T-helper 22 cell (primary cell): ENCODE data around the gene RESF1.
"Not testable (repeated sequence)": the region's sequence is repeated elsewhere in the genome, so short reads cannot be mapped to it uniquely, and the experiment has no call there.

ENCODE experiments used
- DNase-seq: peaks from one replicate; pipeline ENCODE4 v3.0.0-alpha.2; 2020; ENCODE audit warnings: low read depth

Gene RESF1, protein sequence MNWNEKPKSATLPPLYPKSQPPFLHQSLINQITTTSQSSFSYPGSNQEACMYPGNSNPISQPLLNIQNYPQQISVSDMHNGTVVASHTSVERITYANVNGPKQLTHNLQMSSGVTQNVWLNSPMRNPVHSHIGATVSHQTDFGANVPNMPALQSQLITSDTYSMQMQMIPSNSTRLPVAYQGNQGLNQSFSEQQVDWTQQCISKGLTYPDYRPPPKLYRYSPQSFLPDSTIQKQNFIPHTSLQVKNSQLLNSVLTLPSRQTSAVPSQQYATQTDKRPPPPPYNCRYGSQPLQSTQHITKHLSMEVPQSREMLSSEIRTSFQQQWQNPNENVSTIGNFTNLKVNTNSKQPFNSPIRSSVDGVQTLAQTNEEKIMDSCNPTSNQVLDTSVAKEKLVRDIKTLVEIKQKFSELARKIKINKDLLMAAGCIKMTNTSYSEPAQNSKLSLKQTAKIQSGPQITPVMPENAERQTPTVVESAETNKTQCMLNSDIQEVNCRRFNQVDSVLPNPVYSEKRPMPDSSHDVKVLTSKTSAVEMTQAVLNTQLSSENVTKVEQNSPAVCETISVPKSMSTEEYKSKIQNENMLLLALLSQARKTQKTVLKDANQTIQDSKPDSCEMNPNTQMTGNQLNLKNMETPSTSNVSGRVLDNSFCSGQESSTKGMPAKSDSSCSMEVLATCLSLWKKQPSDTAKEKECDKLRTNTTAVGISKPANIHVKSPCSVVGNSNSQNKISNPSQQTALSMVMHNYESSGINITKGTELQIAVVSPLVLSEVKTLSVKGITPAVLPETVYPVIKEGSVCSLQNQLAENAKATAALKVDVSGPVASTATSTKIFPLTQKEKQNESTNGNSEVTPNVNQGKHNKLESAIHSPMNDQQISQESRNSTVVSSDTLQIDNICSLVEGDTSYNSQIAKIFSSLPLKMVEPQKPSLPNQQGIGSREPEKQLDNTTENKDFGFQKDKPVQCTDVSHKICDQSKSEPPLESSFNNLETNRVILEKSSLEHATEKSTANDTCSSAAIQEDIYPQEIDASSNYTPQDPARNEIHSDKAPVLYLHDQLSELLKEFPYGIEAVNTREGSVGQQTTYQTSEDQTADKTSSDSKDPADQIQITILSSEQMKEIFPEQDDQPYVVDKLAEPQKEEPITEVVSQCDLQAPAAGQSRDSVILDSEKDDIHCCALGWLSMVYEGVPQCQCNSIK (N-terminal part only)

GRCh38 chr12:31959161-31959700 lies at the start of gene RESF1:
Gene RESF1 (plus strand): TSS chr12:31959415. CDS start chr12:31980956, 21,541 bp downstream.
- peak; percentile 78 for DNase-seq

DNA sequence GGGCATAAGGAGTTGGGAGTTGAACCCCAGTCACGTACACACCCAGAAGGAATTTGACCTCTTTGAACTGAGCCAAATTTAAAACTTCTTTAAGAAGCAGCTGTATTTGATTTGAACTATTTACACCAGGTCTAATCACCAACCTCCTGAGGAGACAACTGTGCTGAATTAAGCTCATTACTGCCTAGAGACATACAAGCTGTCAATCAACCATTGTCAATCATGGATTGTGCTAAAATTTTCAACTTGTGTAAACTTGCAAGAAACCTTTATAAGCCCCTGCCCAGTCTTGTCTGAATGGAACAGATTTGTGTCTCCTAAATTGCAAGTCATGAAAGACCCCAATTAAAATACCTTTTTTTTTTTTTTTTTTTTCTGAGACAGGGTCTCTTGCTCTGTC lies 44.3 kb upstream of the RESF1 start:
- no peak for DNase-seq

DNA sequence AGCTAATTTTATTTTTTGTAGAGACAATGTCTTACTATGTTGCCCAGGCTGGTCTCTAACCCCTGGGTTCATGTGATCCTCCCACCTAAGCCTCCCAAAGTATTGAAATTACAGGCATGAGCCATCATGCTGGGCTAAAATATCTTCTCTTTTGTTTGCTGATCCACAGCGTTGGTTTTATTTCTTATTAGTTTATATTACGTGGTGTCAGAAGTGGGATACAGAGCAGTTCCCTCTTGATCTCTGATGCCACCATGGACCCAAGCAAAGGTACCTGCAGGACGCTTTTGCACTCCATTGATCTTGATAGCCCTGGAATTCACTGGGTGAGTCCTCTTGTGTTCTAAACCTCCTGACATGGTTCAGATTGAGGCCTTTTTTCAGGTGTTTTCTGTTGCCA lies 43.8 kb upstream of the RESF1 start:
- DNase-seq = no peak

DNA sequence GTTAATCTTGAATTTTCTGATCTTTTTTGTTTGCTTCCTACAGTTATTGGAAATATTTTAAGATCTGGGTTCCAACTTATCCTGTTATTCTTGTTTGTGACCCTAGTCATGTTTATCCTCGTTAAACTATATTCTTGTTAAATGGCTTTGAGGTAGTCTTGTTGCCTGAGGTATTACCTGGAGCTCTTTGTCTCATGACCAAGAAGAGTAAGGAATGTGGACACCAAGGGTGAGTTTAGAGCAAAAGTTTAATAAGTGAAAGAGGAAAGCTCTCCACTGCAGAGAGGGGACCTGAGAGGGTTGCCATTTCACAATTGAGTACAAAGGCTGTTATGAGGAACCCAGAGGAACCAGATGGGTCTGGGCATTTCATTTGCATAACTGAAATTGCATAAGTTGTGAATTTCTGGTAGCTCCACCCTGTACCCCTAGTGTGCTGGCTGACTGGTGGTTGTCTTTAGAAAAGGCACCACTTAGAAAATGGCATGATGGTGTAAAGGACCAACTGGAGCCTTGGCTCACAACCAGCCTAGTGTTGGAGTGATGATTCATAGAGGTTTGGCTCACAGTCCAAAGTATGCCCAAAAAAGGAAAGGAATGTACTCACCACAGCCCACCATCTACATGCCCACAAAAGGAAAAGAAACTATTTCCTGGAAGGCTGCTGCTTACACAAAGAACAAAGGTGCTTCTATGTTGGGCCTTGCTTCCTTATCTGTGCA lies 36.7 kb upstream of the RESF1 start:
- no peak for DNase-seq

DNA sequence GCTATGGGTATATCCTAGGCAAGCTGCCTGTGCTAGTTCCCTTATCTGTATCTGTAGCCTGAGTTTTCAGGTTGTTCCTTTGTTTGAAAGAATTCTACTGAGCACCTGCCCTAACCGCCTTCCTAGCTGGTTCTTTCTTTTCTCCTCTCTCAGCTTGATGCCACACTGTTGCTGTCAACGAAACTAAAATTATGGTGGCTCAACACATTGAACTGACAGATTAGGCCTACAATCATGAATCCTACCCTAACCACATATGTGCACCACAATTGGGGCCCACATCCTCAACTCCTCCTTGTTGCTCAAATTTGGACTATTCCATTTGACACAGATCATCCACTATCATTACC lies 36.2 kb upstream of the RESF1 start:
- DNase-seq = no peak

GRCh38 chr12:31928246-31929026 lies 30.8 kb upstream of the RESF1 start:
- no peak for DNase-seq

- no peak for DNase-seq
These were observed 30.1 kb upstream of the RESF1 start for GRCh38 chr12:31929027-31929526.

- no peak for DNase-seq
These were observed 27.2 kb upstream of the RESF1 start for GRCh38 chr12:31931796-31932715.

DNA sequence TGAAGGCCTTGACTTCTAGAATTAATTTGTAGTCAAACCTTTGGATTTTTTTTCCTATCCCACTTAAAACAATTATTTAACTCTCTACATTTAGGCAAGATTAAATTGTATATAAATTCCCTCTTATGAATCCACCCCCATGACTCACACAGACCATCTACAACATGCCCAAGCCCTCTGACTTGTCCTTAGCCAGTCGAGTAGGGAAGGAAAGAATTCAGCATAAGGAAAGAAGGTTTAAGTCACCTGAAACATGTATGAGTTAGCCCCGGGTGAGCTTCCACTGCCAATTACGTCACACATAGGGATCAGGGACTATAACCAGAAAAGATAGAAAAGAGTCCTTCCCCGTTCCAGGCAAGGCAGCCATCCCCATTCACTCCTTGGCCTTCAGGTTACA lies 14.9 kb upstream of the RESF1 start:
- DNase-seq = no peak

GRCh38 chr12:31947971-31948370 lies 11.2 kb upstream of the RESF1 start:
- no peak for DNase-seq

GRCh38 chr12:31948697-31949359 lies 10.4 kb upstream of the RESF1 start:
- DNase-seq = not testable (repeated sequence)

GRCh38 chr12:31950088-31950487 lies 9.1 kb upstream of the RESF1 start:
- no peak for DNase-seq

GRCh38 chr12:31950492-31950891 lies 8.7 kb upstream of the RESF1 start:
- DNase-seq = no peak

GRCh38 chr12:31951008-31951407 lies 8.2 kb upstream of the RESF1 start:
- DNase-seq = no peak

DNA sequence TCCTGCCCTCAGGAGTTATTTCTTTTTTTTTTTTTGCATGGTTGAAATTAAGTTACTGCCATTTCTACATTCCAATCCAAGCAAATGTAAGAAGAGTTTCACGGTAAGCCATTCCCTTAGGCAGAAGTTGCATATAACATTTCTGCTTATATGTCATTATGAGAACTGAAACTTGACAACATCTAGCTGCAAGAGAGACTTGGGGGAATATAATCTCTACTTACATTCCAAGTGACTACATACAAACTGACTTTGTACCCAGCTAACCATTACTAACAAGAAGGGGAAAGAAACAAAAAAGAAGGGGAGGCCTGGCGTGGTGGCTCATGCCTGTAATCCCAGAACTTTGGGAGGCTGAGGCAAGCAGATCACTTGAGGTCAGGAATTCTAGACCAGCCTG lies 7.3 kb upstream of the RESF1 start:
- DNase-seq = no peak

DNA sequence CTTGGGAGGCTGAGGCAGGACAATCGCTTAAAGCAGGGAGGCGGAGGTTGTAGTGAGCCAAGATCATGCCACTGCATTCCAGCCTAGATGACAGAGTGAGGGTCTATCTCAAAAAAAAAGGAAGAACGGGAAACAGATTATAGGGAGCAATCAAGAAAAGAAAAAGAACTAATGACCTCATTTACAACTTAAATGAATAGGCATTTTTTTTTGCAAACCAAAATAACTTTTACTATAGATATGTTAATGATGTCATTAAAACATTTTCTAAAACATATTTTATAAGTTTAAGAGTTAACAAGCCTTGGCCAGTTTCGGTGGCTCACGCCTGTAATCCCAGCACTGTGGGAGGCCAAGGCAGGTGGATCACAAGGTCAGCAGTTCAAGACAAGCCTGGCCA lies 6.8 kb upstream of the RESF1 start:
- no peak for DNase-seq

DNA sequence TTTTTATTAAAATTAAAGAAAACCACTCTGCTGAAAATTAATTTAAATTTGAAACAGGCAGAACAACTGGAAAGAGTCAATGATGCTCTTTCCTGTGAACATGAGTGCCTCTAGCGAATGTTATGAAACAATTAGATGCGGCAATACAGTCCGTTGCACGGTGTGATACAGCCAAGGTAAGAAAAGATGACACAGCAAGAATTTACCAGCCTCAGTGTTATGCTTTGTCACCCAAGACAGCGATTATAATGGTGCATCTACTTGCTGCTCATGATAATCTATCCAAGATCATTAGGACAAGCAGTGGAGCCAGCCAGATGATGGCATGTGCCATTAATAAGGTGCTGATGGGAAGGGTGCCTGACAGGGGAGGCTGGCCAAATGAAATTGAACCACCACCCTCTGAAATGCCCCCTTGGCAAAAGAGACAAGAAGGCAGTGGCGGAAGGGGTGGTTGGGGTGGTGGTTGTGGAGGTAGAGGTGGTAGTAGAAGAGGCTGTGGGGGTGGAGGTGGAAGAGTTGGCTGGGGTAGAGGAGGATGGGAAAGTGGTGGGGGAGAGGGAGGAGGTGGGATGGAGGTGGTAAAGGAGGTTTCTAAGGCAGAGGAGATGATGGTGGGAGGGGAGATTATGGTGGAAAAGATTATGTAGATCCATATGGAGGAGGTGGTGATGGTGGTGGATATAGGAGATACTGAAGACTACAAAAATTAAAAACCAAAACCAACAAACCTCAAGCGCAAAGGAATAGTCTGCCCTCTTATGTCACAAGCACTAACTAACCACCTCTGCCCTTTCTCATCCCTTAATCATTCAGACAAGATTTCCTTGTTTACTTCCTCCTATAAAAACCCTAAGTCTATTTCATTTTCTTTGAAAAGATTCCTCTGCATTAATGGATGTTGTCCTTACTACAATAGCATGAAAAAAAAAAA lies 4.0 kb upstream of the RESF1 start:
- DNase-seq = no peak
